Colonic mucosa (tissue), 4 donors: ENCODE data around the gene USH2A. TPM values are rescaled to one million over a fixed set of nuclear protein-coding genes. Genes with fewer than 3 reads are reported as not detected.

Experiments used
- DNase-seq: peaks from one replicate; pipeline ENCODE4 v3.0.0-alpha.2; 2020
- H3K27ac ChIP-seq: fragments of 200-600 bp; one replicate; pipeline ENCODE4 v1.8.0; 2021
- H3K27me3 ChIP-seq: fragments of 200-600 bp; one replicate; pipeline ENCODE4 v1.8.0; 2021
- H3K36me3 ChIP-seq: fragments of 200-600 bp; one replicate; pipeline ENCODE4 v1.8.0; 2021
- H3K4me1 ChIP-seq: fragments of 200-600 bp; one replicate; pipeline ENCODE4 v1.8.0; 2021; ENCODE audit warnings: mild to moderate bottlenecking
- H3K4me3 ChIP-seq: fragments of 200-600 bp; one replicate; pipeline ENCODE4 v1.8.0; 2021
- H3K9ac ChIP-seq, 2 donors: one replicate each; pipeline ENCODE4 v1.7.0; 2013; ENCODE audit warnings: control low read depth in 2 of 2, low read depth in 2 of 2, low read length in 2 of 2
- H3K9me3 ChIP-seq: fragments of 200-600 bp; one replicate; pipeline ENCODE4 v1.8.0; 2021
- CTCF ChIP-seq: fragments of 200-600 bp; IDR thresholded peaks from one replicate; pipeline ENCODE4 v1.8.0; 2022; ENCODE audit warnings: antibody characterized with exemption, mild to moderate bottlenecking
- intact Hi-C: fragments of 100-400 bp; cut with DNase I; formaldehyde crosslinking; loops from one replicate; pipeline ENCODE4 v1.14.1; 2022
- total RNA-seq, 2 donors: library from RNA; stranded (reverse); fragmentation: NEBNext Ultra II Directional in 1 of 2; extraction: Animal tissue kit (Norgen Biotek cat#: 25700) in 1 of 2; gene quantifications; one replicate each; pipeline ENCODE4 v1.2.1, GENCODE V29; 2021
- donor health status: healthy.
- donor health status: DM: no; HTN: no; CAD: no.
- donor health status: DM: no; HTN: no; CAD: no.

USH2A gene
- total RNA-seq, 2 donors from 2014 or later = 0.02 TPM; not detected in 1

- DNase-seq = no peak
- H3K9me3 ChIP-seq = no peaks in the 10 kb centered on the region
- H3K4me3 ChIP-seq = no peak overlapping the region
- H3K27me3 ChIP-seq = no peaks in the 10 kb centered on the region
- TF ChIP-seq CTCF = no peak
- H3K27ac ChIP-seq = no peak overlapping the region
- H3K9ac ChIP-seq = no peak overlapping the region
- no peaks in the 10 kb centered on the region for H3K4me1 ChIP-seq
- intact Hi-C loops = no loop called here
- H3K36me3 ChIP-seq = no peaks in the 10 kb centered on the region
These were observed 133.2 kb downstream of the USH2A start for GRCh38 chr1:216290074-216290473.

GRCh38 chr1:216285052-216285451, 138.2 kb downstream of the USH2A start:
- no peaks in the 10 kb centered on the region for H3K9me3 ChIP-seq
- H3K4me3 ChIP-seq = no peak overlapping the region
- H3K36me3 ChIP-seq = no peaks in the 10 kb centered on the region
- intact Hi-C loops = no loop called here
- DNase-seq = no peak
- no peaks in the 10 kb centered on the region for H3K4me1 ChIP-seq
- no peaks in the 10 kb centered on the region for H3K27me3 ChIP-seq
- H3K9ac ChIP-seq = no peak overlapping the region
- no peak for TF ChIP-seq CTCF
- no peak overlapping the region for H3K27ac ChIP-seq

DNA sequence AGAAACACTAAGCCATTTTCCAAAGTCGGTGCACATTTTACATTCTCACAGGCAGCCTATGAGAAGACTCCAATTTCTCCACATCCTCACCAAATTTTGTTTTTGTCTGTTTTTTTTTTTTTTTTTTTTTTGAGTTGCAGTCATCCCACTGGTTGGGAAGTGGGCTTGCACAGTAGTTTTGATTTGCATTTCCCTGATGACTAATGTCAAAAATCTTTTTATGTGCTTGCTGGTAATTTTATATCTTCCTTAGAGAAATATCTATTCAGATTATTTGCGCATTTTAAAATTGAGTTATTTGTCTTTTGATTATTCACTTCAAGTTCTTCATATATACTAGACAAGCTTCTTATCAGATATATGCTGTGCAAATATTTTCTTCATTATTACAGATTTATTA, 141.5 kb downstream of the USH2A start:
- intact Hi-C loops = no loop called here
- H3K9ac ChIP-seq = no peak overlapping the region
- DNase-seq = no peak

DNA sequence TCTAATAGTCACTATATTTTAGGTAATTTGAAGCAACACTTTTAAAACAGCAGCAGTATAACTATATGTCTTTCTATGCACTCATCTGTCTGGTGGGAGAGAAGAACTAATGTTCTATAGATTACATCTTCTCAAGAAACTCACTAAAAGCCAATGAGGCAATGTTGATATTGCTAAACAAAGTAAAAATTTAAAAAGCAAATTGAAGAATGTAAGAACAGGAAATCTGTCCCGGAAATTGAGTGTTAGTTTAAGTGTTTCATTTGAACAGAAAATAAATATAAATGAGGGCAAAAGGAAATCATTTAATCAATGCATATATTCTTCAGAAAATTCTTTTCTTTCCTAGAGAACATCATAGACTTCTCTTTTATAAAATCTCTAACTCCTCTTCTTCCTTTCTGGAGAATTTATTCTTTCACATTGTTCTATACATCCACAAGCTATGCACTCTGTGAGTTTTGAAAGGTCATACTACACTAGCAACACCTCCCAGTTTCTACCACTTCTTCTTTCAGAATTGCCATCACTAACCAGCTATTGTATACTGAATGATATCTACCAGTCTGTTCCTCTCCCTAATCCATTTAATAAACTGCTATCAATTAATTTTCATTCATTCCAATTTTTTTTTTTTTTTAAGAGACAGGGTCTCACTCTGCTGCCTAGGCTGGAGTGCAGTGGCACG, 153.0 kb downstream of the USH2A start:
- intact Hi-C loops = no loop called here
- no peak for TF ChIP-seq CTCF
- no peaks in the 10 kb centered on the region for H3K4me1 ChIP-seq
- H3K9me3 ChIP-seq = no peaks in the 10 kb centered on the region
- no peak overlapping the region for H3K9ac ChIP-seq
- no peaks in the 10 kb centered on the region for H3K27me3 ChIP-seq
- DNase-seq = no peak
- no peaks in the 10 kb centered on the region for H3K36me3 ChIP-seq
- no peak overlapping the region for H3K4me3 ChIP-seq
- H3K27ac ChIP-seq = no peak overlapping the region

More for the DNA sequence above, 141.5 kb downstream of the USH2A start:
- no peaks in the 10 kb centered on the region for H3K36me3 ChIP-seq
- no peaks in the 10 kb centered on the region for H3K9me3 ChIP-seq
- H3K4me3 ChIP-seq = no peak overlapping the region
- no peak for TF ChIP-seq CTCF
- no peaks in the 10 kb centered on the region for H3K27me3 ChIP-seq
- H3K27ac ChIP-seq = no peak overlapping the region
- H3K4me1 ChIP-seq = no peaks in the 10 kb centered on the region

GRCh38 chr1:216261631-216262030, 161.6 kb downstream of the USH2A start:
- no peaks in the 10 kb centered on the region for H3K4me1 ChIP-seq
- DNase-seq = no peak
- H3K36me3 ChIP-seq = no peaks in the 10 kb centered on the region
- H3K27ac ChIP-seq = no peak overlapping the region
- no peak for TF ChIP-seq CTCF
- no peak overlapping the region for H3K4me3 ChIP-seq
- no peaks in the 10 kb centered on the region for H3K9me3 ChIP-seq
- intact Hi-C loops = no loop called here
- no peaks in the 10 kb centered on the region for H3K27me3 ChIP-seq
- no peak overlapping the region for H3K9ac ChIP-seq
